Stimulated activated CD4-positive, alpha-beta T cell treated with anti-CD3 and anti-CD28 coated beads, Interleukin-15, amount 100 ng/mL, for 24 hours (primary cell): ENCODE results near the gene RERE.
A peak's percentile ranks its signal among the peaks of the same experiment; 100 is the strongest.
"Not testable (repeated sequence)": the region's sequence is repeated elsewhere in the genome, so short reads cannot be mapped to it uniquely, and the experiment has no call there.

ENCODE experiments used
- DNase-seq: peaks from one replicate; pipeline ENCODE4 v3.0.0-alpha.2; 2020

RERE gene

GRCh38 chr1:8464377-8464776, 353.1 kb downstream of the RERE start:
- DNase-seq: no peak

- no peak for DNase-seq
These were observed 354.1 kb downstream of the RERE start for GRCh38 chr1:8463144-8463927.

GRCh38 chr1:8462371-8462892, 355.0 kb downstream of the RERE start:
- DNase-seq: no peak

- DNase-seq: no peak
These were observed 355.9 kb downstream of the RERE start for GRCh38 chr1:8461351-8462110.

GRCh38 chr1:8460784-8461183, 356.7 kb downstream of the RERE start:
- DNase-seq: no peak

- no peak for DNase-seq
These were observed 357.3 kb downstream of the RERE start for GRCh38 chr1:8460132-8460544.

- DNase-seq: no peak
These were observed 358.8 kb downstream of the RERE start for GRCh38 chr1:8458607-8459006.

- no peak for DNase-seq
These were observed 359.6 kb downstream of the RERE start for GRCh38 chr1:8457760-8458381.

- DNase-seq: no peak
These were observed 360.4 kb downstream of the RERE start for GRCh38 chr1:8456991-8457390.

- no peak for DNase-seq
These were observed 361.0 kb downstream of the RERE start for GRCh38 chr1:8456308-8456912.

- DNase-seq: no peak
These were observed 361.6 kb downstream of the RERE start for GRCh38 chr1:8455700-8456307.

- no peak for DNase-seq
These were observed 367.1 kb downstream of the RERE start for GRCh38 chr1:8450312-8450711.

- peak; percentile 11 for DNase-seq
These were observed 368.4 kb downstream of the RERE start for GRCh38 chr1:8448911-8449661.

- not testable (repeated sequence) for DNase-seq
These were observed 368.9 kb downstream of the RERE start for GRCh38 chr1:8448505-8448904.

- DNase-seq: no peak
These were observed 369.8 kb downstream of the RERE start for GRCh38 chr1:8447616-8448150.

- not testable (repeated sequence) for DNase-seq
These were observed 371.3 kb downstream of the RERE start for GRCh38 chr1:8446119-8446518.

- no peak for DNase-seq
These were observed 373.8 kb downstream of the RERE start for GRCh38 chr1:8443558-8444194.

- DNase-seq: no peak
These were observed 376.0 kb downstream of the RERE start for GRCh38 chr1:8441426-8441825.

GRCh38 chr1:8439015-8439702, 378.3 kb downstream of the RERE start:
- no peak for DNase-seq

GRCh38 chr1:8438489-8438888, 379.0 kb downstream of the RERE start:
- DNase-seq: no peak
